ENCODE results near the gene CMTM8.
A peak's percentile ranks its signal among the peaks of the same experiment; 100 is the strongest.

DNA sequence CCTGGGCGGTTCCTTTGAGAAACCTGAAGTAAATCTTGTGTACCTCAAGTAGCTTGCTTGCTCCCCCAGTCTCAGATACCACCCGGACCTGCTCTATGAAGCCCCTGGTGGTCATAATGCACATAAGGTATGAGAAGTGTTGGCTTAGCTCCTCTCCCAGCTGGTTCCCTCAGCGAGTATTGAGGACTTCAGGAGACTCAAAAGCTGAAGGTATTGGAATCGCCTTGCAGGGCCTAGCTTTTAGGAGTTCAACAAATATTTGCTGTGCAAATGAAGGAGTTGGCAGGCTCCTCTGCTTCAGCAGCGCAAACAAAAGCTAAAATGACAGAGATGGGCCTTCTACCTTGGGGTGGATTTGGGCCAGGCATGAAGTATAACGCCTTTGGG is 1.7 kb downstream of the CMTM8 start:
- TF ChIP-seq, protein P1, sequence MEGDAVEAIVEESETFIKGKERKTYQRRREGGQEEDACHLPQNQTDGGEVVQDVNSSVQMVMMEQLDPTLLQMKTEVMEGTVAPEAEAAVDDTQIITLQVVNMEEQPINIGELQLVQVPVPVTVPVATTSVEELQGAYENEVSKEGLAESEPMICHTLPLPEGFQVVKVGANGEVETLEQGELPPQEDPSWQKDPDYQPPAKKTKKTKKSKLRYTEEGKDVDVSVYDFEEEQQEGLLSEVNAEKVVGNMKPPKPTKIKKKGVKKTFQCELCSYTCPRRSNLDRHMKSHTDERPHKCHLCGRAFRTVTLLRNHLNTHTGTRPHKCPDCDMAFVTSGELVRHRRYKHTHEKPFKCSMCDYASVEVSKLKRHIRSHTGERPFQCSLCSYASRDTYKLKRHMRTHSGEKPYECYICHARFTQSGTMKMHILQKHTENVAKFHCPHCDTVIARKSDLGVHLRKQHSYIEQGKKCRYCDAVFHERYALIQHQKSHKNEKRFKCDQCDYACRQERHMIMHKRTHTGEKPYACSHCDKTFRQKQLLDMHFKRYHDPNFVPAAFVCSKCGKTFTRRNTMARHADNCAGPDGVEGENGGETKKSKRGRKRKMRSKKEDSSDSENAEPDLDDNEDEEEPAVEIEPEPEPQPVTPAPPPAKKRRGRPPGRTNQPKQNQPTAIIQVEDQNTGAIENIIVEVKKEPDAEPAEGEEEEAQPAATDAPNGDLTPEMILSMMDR (IDR thresholded peaks at IDR 0.05) = peak in 3 of 5 experiments; percentile 32 to 35 (median 33)
- no peak for TF ChIP-seq EP300 (IDR thresholded peaks at IDR 0.05; ENCODE audit: low read depth)
- TF ChIP-seq POLR2A (IDR thresholded peaks at IDR 0.05) = no peak
